Activated CD4-positive, alpha-beta T cell treated with anti-CD3 and anti-CD28 coated beads for 24 hours (primary cell): ENCODE results near the gene BBOF1.

Source experiments
- DNase-seq, 2 donors: peaks; one replicate each; pipeline ENCODE4 v3.0.0-alpha.2; 2020; ENCODE audit warnings: low read depth in 2 of 2

Gene BBOF1

GRCh38 chr14:74022346-74022745, 3.2 kb downstream of the BBOF1 start:
- DNase-seq = no peak

GRCh38 chr14:74029136-74029535, 10.0 kb downstream of the BBOF1 start:
- no peak for DNase-seq

- DNase-seq = no peak
Measured at GRCh38 chr14:74034572-74034971, 15.4 kb downstream of the BBOF1 start.

- DNase-seq = no peak
Measured at GRCh38 chr14:74035556-74035955, 16.4 kb downstream of the BBOF1 start.

GRCh38 chr14:74038020-74038859, 19.1 kb downstream of the BBOF1 start:
- DNase-seq = peak in 1 of 2 donors; percentile 12

- DNase-seq = no peak
Measured at GRCh38 chr14:74042296-74042695, 23.1 kb downstream of the BBOF1 start.

- no peak for DNase-seq
Measured at GRCh38 chr14:74045522-74045921, 26.4 kb downstream of the BBOF1 start.

GRCh38 chr14:74048281-74048680, 29.1 kb downstream of the BBOF1 start:
- DNase-seq = no peak

GRCh38 chr14:74049876-74050495, 30.8 kb downstream of the BBOF1 start:
- no peak for DNase-seq

- DNase-seq = no peak
Measured at GRCh38 chr14:74062809-74063150, 43.6 kb downstream of the BBOF1 start.

- DNase-seq = no peak
Measured at GRCh38 chr14:74064426-74064825, 45.3 kb downstream of the BBOF1 start.

- DNase-seq = no peak
Measured at GRCh38 chr14:74064883-74065282, 45.7 kb downstream of the BBOF1 start.

GRCh38 chr14:74065746-74066575, 46.8 kb downstream of the BBOF1 start:
- no peak for DNase-seq

- no peak for DNase-seq
Measured at GRCh38 chr14:74077401-74077800, 58.3 kb downstream of the BBOF1 start.

GRCh38 chr14:74080820-74081460, 61.8 kb downstream of the BBOF1 start:
- no peak for DNase-seq

GRCh38 chr14:74081491-74081890, 62.3 kb downstream of the BBOF1 start:
- DNase-seq = no peak

GRCh38 chr14:74083161-74083560, 64.0 kb downstream of the BBOF1 start:
- no peak for DNase-seq

GRCh38 chr14:74083784-74084276, 64.7 kb downstream of the BBOF1 start:
- DNase-seq = no peak

- DNase-seq = peak; percentile 100
Measured at GRCh38 chr14:74084277-74085046, 65.3 kb downstream of the BBOF1 start, which contains the start of the genes ALDH6A1 and LIN52. ALDH6A1 (minus strand) TSS chr14:74084453; CDS start chr14:74084394, 59 bp downstream. LIN52 (plus strand) TSS chr14:74084956; CDS start chr14:74084975, 19 bp downstream.

- DNase-seq = peak; percentile 1 to 10
Measured at GRCh38 chr14:74085047-74085637, 66.0 kb downstream of the BBOF1 start.
